Measurements from ENCODE around the gene TRPM7.

DNA sequence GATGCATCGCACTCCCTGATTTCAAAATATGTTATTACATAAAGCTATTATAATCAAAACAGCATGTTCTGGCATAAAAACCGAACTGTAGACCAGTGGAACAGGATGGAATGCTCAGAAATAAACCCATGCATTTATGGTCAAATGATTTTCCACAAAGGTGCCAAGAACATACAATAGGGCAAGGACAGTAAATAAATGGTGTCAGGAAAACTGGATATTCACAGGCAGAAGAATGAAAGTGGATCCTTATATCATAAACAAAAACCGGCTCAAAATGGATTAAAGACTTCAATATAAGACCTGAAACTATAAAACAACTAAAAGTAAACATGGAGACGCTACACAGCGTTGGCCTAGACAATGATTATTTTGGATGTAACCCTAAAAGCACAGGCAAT is 162.7 kb downstream of the TRPM7 start:
- no peak for TF ChIP-seq HDAC2 (IDR thresholded peaks at IDR 0.05; ENCODE audit: borderline replicate concordance in 1 of 2, low read depth in 2 of 2, low read length in 2 of 2)
- TF ChIP-seq EZH2 (IDR thresholded peaks at IDR 0.05; ENCODE audit: low read depth, low read length, severe bottlenecking): no peak
- TF ChIP-seq, protein P1, sequence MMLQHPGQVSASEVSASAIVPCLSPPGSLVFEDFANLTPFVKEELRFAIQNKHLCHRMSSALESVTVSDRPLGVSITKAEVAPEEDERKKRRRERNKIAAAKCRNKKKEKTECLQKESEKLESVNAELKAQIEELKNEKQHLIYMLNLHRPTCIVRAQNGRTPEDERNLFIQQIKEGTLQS (IDR thresholded peaks at IDR 0.05; ENCODE audit: insufficient read depth, low read depth, low read length): no peak
- TF ChIP-seq, protein P2, sequence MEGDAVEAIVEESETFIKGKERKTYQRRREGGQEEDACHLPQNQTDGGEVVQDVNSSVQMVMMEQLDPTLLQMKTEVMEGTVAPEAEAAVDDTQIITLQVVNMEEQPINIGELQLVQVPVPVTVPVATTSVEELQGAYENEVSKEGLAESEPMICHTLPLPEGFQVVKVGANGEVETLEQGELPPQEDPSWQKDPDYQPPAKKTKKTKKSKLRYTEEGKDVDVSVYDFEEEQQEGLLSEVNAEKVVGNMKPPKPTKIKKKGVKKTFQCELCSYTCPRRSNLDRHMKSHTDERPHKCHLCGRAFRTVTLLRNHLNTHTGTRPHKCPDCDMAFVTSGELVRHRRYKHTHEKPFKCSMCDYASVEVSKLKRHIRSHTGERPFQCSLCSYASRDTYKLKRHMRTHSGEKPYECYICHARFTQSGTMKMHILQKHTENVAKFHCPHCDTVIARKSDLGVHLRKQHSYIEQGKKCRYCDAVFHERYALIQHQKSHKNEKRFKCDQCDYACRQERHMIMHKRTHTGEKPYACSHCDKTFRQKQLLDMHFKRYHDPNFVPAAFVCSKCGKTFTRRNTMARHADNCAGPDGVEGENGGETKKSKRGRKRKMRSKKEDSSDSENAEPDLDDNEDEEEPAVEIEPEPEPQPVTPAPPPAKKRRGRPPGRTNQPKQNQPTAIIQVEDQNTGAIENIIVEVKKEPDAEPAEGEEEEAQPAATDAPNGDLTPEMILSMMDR (IDR thresholded peaks at IDR 0.05; ENCODE audit: control extremely low read depth in 1 of 3, insufficient read depth in 1 of 3, low read depth in 1 of 3, low read length in 3 of 3): no peak
- no peak for TF ChIP-seq CHD1 (IDR thresholded peaks at IDR 0.05; ENCODE audit: low read depth, low read length)

All from H1 (cell line).